Upper lobe of left lung (tissue), 4 donors: ENCODE results near the gene RPS28.

Experiments
- CTCF ChIP-seq, 6 experiments: fragments of 450-650 bp in 4 of 6; fragments of 200-600 bp in 2 of 6; sonication (generic) in 2 of 6; IDR thresholded peaks; one replicate each; pipeline ENCODE4 v1.5.1; 2016 to 2019; ENCODE audit warnings: antibody characterized with exemption in 6 of 6
- EP300 ChIP-seq, 4 donors: sonication (generic); formaldehyde crosslinking; IDR thresholded peaks; one replicate each; pipeline ENCODE4 v1.5.1; 2017; ENCODE audit warnings: antibody characterized with exemption in 4 of 4, control low read depth in 2 of 4

- TF ChIP-seq CTCF (IDR thresholded peaks at IDR 0.05) (no peak), EP300 (IDR thresholded peaks at IDR 0.05) (no peak)
Measured at GRCh38 chr19:8307400-8307964, 13.8 kb upstream of the RPS28 start.
